ENCODE measurements around the gene DMRT1.

DMRT1 gene

GRCh38 chr9:1002678-1003077 is 161.2 kb downstream of the DMRT1 start:
- Histone ChIP-seq H2AFZ (no peak overlapping the region), H3K79me2 (no peaks in the 10 kb centered on the region), H3K4me1 (no peaks in the 10 kb centered on the region), H3K27me3 (ENCODE audit: control insufficient read depth, insufficient read depth, low read length) (no peaks in the 10 kb centered on the region), H3K9ac (no peak overlapping the region), H3K9me3 (ENCODE audit: control insufficient read depth, low read length) (no peaks in the 10 kb centered on the region), H3K4me2 (ENCODE audit: low read length) (no peak overlapping the region), H3K4me3 (ENCODE audit: low read depth, low read length) (no peak overlapping the region), H3K36me3 (ENCODE audit: control insufficient read depth, insufficient read depth, low read length) (no peaks in the 10 kb centered on the region), H3K27ac (no peak overlapping the region)
- TF ChIP-seq CTCF (IDR thresholded peaks at IDR 0.05): no peak

GRCh38 chr9:1005043-1005667 is 163.7 kb downstream of the DMRT1 start:
- H2AFZ ChIP-seq: no peak overlapping the region
- H3K4me3 ChIP-seq (ENCODE audit: low read depth, low read length): no peak overlapping the region
- no peaks in the 10 kb centered on the region for H3K36me3 ChIP-seq (ENCODE audit: control insufficient read depth, insufficient read depth, low read length)
- no peaks in the 10 kb centered on the region for H3K79me2 ChIP-seq
- no peaks in the 10 kb centered on the region for H3K9me3 ChIP-seq (ENCODE audit: control insufficient read depth, low read length)
- no peaks in the 10 kb centered on the region for H3K4me1 ChIP-seq
- H3K9ac ChIP-seq: no peak overlapping the region
- no peak overlapping the region for H3K27ac ChIP-seq
- TF ChIP-seq CTCF (IDR thresholded peaks at IDR 0.05): peak; percentile 30
- no peak overlapping the region for H3K4me2 ChIP-seq (ENCODE audit: low read length)
- no peaks in the 10 kb centered on the region for H3K27me3 ChIP-seq (ENCODE audit: control insufficient read depth, insufficient read depth, low read length)

- H3K9me3 ChIP-seq (ENCODE audit: control insufficient read depth, low read length): no peaks in the 10 kb centered on the region
- H3K4me2 ChIP-seq (ENCODE audit: low read length): no peak overlapping the region
- H3K9ac ChIP-seq: no peak overlapping the region
- no peaks in the 10 kb centered on the region for H3K79me2 ChIP-seq
- no peaks in the 10 kb centered on the region for H3K27me3 ChIP-seq (ENCODE audit: control insufficient read depth, insufficient read depth, low read length)
- no peaks in the 10 kb centered on the region for H3K4me1 ChIP-seq
- no peaks in the 10 kb centered on the region for H3K36me3 ChIP-seq (ENCODE audit: control insufficient read depth, insufficient read depth, low read length)
- no peak overlapping the region for H3K27ac ChIP-seq
- H3K4me3 ChIP-seq (ENCODE audit: low read depth, low read length): no peak overlapping the region
- TF ChIP-seq CTCF (IDR thresholded peaks at IDR 0.05): no peak
- H2AFZ ChIP-seq: no peak overlapping the region
Observed at GRCh38 chr9:1007312-1007711, 165.8 kb downstream of the DMRT1 start.

GRCh38 chr9:1008216-1008615 is 166.7 kb downstream of the DMRT1 start:
- Histone ChIP-seq H3K79me2 (no peaks in the 10 kb centered on the region), H3K9me3 (ENCODE audit: control insufficient read depth, low read length) (no peaks in the 10 kb centered on the region), H3K4me2 (ENCODE audit: low read length) (no peak overlapping the region), H3K36me3 (ENCODE audit: control insufficient read depth, insufficient read depth, low read length) (no peaks in the 10 kb centered on the region), H3K9ac (no peak overlapping the region), H3K27ac (no peak overlapping the region), H3K27me3 (ENCODE audit: control insufficient read depth, insufficient read depth, low read length) (no peaks in the 10 kb centered on the region), H2AFZ (no peak overlapping the region), H3K4me1 (no peaks in the 10 kb centered on the region), H3K4me3 (ENCODE audit: low read depth, low read length) (no peak overlapping the region)
- no peak for TF ChIP-seq CTCF (IDR thresholded peaks at IDR 0.05)

GRCh38 chr9:1009101-1009707 is 167.7 kb downstream of the DMRT1 start:
- Histone ChIP-seq H3K9me3 (ENCODE audit: control insufficient read depth, low read length) (no peaks in the 10 kb centered on the region), H3K4me2 (ENCODE audit: low read length) (no peak overlapping the region), H3K79me2 (no peaks in the 10 kb centered on the region), H3K4me1 (no peaks in the 10 kb centered on the region), H3K4me3 (ENCODE audit: low read depth, low read length) (no peak overlapping the region), H2AFZ (no peak overlapping the region), H3K36me3 (ENCODE audit: control insufficient read depth, insufficient read depth, low read length) (no peaks in the 10 kb centered on the region), H3K9ac (no peak overlapping the region), H3K27ac (no peak overlapping the region), H3K27me3 (ENCODE audit: control insufficient read depth, insufficient read depth, low read length) (no peaks in the 10 kb centered on the region)
- TF ChIP-seq CTCF (IDR thresholded peaks at IDR 0.05): peak; percentile 81
